ENCODE data around the gene HSPB6.

- TF ChIP-seq EP300 (IDR thresholded peaks at IDR 0.05): no peak
- no peak for TF ChIP-seq CTCF (IDR thresholded peaks at IDR 0.05)
These were observed 33.4 kb upstream of the HSPB6 start for GRCh38 chr19:35789978-35790944.

Measured in ovary (tissue), 3 donors.